Measurements from ENCODE around the gene ALKBH6. TPM values are rescaled to one million over a fixed set of nuclear protein-coding genes. Genes with fewer than 3 reads are reported as not detected.

The ALKBH6 gene
- total RNA-seq, 1 experiment from 2014 or later: 32.5 TPM

GRCh38 chr19:36001605-36002004, 12.4 kb downstream of the ALKBH6 start:
- Histone ChIP-seq H3K9me3 (ENCODE audit: control insufficient read depth, low read depth, low read length) (no peaks in the 10 kb centered on the region), H3K79me1 (ENCODE audit: insufficient read depth, low read depth, low read length, poor library complexity, severe bottlenecking) (no peaks in the 10 kb centered on the region), H3K9ac (ENCODE audit: extremely low read depth, insufficient read length, low read length) (no peak overlapping the region), H3K79me2 (ENCODE audit: insufficient read depth, low read length) (no peaks in the 10 kb centered on the region), H4K91ac (ENCODE audit: insufficient read length, low read depth, low read length) (no peak overlapping the region), H3K4me1 (ENCODE audit: insufficient read depth, low read length) (no peaks in the 10 kb centered on the region), H3K27ac (ENCODE audit: insufficient read length, low read depth, low read length) (no peak overlapping the region), H3K18ac (ENCODE audit: insufficient read length, low read depth, low read length) (no peak overlapping the region), H3T11ph (ENCODE audit: low read length) (no peak overlapping the region), H2BK5ac (ENCODE audit: insufficient read length, low read length) (no peak overlapping the region), H4K5ac (ENCODE audit: insufficient read length, low read depth, low read length) (no peak overlapping the region), H3K27me3 (ENCODE audit: insufficient read depth, low read length) (no peaks in the 10 kb centered on the region), H3K23ac (ENCODE audit: insufficient read length, low read depth, low read length) (no peak overlapping the region), H2AK5ac (ENCODE audit: insufficient read length, low read length) (no peak overlapping the region), H2BK20ac (ENCODE audit: low read depth, low read length, poor library complexity, severe bottlenecking) (no peak overlapping the region), H2BK12ac (ENCODE audit: insufficient read length, low read depth, low read length) (no peak overlapping the region), H3K23me2 (ENCODE audit: insufficient read length, low read depth, low read length, poor library complexity, severe bottlenecking) (no peaks in the 10 kb centered on the region), H4K20me1 (ENCODE audit: control insufficient read depth, insufficient read depth, insufficient read length) (no peaks in the 10 kb centered on the region), H3K4ac (ENCODE audit: low read depth, low read length) (no peak overlapping the region), H2BK15ac (ENCODE audit: low read depth, low read length) (no peak overlapping the region), H3K14ac (ENCODE audit: insufficient read depth, low read length) (no peak overlapping the region), H2AFZ (ENCODE audit: low read length) (no peak overlapping the region), H2BK120ac (ENCODE audit: low read depth, low read length, poor library complexity, severe bottlenecking) (no peak overlapping the region), H3K4me2 (ENCODE audit: insufficient read depth, insufficient read length, low read length) (no peak overlapping the region), H4K8ac (replicated peaks; ENCODE audit: insufficient read length, low read depth, low read length) (no peak overlapping the region), H3K56ac (ENCODE audit: insufficient read length, low read depth, low read length) (no peak overlapping the region)
- H3K9me3 Mint-ChIP-seq: no peaks in the 10 kb centered on the region
- TF ChIP-seq CTCF (conservative IDR thresholded peaks at IDR 0.05): no peak
- H3K4me3 Mint-ChIP-seq: no peak overlapping the region
- no peaks in the 10 kb centered on the region for H3K27me3 Mint-ChIP-seq (ENCODE audit: low read depth)
- H3K27ac Mint-ChIP-seq: no peak overlapping the region
- H3K4me1 Mint-ChIP-seq: peaks cover 1% of the 10 kb centered on the region in 2 experiments; a peak in 3 of 4 replicates
- DNase-seq: no peak
- H3K36me3 Mint-ChIP-seq (ENCODE audit: insufficient read depth in 1 of 3, low read depth in 3 of 3): peaks cover 14 to 53% (median 38%) of the 10 kb centered on the region in 3 experiments; a peak in 6 of 7 replicates
- no CpG with 5 or more reads among the region's 3 CpGs for WGBS (ENCODE audit: extremely low coverage, insufficient read length, low lambda C conversion rate)

Measured in H9 (cell line).